Epithelial cell of esophagus (primary cell): ENCODE data around the gene VPS8.

Source experiments
- DNase-seq: peaks from one replicate; pipeline ENCODE4 v3.0.0; 2010; ENCODE audit warnings: low read depth
- H3K4me3 ChIP-seq: 2 replicates; pipeline ENCODE4 v1.5.1; 2011; ENCODE audit warnings: mild to moderate bottlenecking, low read length, control low read depth
- CTCF ChIP-seq: IDR thresholded peaks from 2 replicates; pipeline ENCODE4 v1.5.1; 2011; ENCODE audit warnings: low read depth, mild to moderate bottlenecking, low read length, control low read depth, inconsistent platforms; ENCODE audit not compliant: insufficient read depth; ENCODE audit errors: missing control alignments

Gene VPS8

DNA sequence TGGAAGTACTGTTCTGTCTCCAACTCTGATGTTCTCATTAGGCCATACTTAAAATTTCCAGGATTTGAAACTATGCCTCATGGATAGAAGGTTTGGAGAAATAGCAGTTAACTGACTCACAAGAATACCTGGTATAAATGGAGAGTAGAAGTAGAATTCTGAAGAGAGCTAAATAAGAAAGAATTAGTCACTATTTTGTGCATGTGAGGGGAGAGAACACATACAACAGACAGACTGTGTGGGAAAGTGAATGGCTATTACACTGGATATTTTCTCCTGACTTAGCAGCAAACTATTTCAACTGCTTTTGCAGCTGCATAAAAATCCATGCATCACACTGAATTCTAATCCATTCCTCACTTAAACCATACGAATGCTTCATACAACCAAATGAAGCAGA lies 269.6 kb downstream of the VPS8 start:
- TF ChIP-seq CTCF, result no peak
- no peak for DNase-seq
- no peak overlapping the region for H3K4me3 ChIP-seq

DNA sequence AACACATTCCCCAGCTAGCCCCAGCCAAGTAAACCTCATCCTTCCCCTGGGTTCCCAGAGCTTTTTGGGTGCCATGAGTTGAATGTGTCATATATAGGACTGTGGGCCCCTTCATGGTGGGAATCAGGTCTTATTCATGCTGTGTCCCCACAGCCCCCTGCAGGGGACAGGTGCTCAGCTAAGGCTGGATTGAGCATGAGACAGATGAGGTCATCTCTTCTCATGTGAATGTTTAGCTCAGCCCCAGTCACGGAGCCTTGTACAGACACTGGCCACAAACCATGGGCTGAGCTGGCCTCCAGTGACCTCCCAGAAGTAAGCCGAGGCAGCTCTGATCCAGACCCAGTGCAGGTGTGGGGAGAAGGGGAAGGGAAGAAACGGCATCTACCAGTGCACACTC lies 270.2 kb downstream of the VPS8 start:
- no peak for TF ChIP-seq CTCF
- H3K4me3 ChIP-seq, result no peak overlapping the region
- DNase-seq, result no peak

- no peak for TF ChIP-seq CTCF
- no peak for DNase-seq
- H3K4me3 ChIP-seq, result no peak overlapping the region
These were observed 270.9 kb downstream of the VPS8 start for GRCh38 chr3:185082829-185083228.

DNA sequence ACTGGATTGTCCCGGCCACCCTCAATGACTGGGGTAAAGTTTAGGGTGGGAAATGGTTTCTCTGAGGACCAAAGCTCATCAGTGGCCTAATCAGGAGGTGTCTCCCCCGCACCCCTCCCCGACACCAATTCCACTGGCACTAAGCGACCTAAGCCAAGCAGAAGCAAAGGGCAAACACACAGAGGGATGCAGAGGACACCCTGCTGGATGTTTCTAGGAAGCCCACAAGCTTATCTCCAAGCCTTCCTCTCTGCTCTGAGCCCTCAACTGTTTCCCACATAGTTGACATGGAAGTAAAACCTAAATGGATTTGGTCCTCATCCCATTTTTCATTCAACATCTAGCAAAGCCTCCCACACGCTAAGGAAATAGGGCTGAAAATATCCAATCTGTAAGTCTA lies 272.4 kb downstream of the VPS8 start:
- no peak for DNase-seq
- TF ChIP-seq CTCF, result no peak
- no peak overlapping the region for H3K4me3 ChIP-seq

- no peak overlapping the region for H3K4me3 ChIP-seq
- no peak for TF ChIP-seq CTCF
- no peak for DNase-seq
These were observed 272.9 kb downstream of the VPS8 start for GRCh38 chr3:185084901-185085300.

DNA sequence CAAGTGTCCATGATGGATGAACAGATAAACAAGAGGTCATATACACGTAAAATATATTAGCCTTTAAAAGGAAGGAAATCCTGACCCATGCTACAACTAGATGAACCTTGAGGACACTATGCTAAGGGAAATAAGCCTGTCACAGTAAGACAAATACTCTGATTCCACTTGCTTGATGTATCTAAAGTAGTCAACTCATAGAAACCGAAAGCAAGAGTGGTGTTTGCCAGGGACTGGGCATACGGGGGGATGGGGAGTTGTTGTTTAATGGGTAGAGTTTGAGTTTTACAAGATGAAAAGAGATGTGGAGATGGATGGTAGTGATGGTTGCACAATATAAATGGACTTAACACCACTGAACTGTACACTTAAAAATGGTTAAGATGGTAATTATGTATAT lies 275.5 kb downstream of the VPS8 start:
- no peak overlapping the region for H3K4me3 ChIP-seq
- TF ChIP-seq CTCF, result no peak
- DNase-seq, result no peak

GRCh38 chr3:185089343-185089742 lies 277.4 kb downstream of the VPS8 start:
- TF ChIP-seq CTCF, result no peak
- no peak for DNase-seq
- H3K4me3 ChIP-seq, result no peak overlapping the region
